Heart left ventricle (tissue), 16 donors: ENCODE data around the gene TPT1. TPM values are rescaled to one million over a fixed set of nuclear protein-coding genes. Genes with fewer than 3 reads are reported as not detected.

Experiments used
- ATAC-seq, 4 donors: fragments of 200-7000 bp; cut with Tn5 transposase; one replicate each; pipeline ENCODE4 v1.9.1; 2020 to 2022; ENCODE audit warnings: moderate library complexity in 4 of 4, mild to moderate bottlenecking in 3 of 4, moderate number of reproducible peaks in 1 of 4
- DNase-seq, 5 donors: peaks; one replicate each; pipeline ENCODE4 v3.0.0-alpha.2; 2020
- H3K27ac ChIP-seq, 12 donors: fragments of 200-600 bp; sonication (generic) in 4 of 12; one replicate each; pipeline versions ENCODE4 v1.5.0 to v1.8.0; 2016 to 2022; ENCODE audit warnings: mild to moderate bottlenecking in 2 of 12
- H3K27me3 ChIP-seq, 9 donors: fragments of 200-600 bp; sonication (generic) in 2 of 9; one replicate each; pipeline versions ENCODE4 v1.5.1 to v1.8.0; 2016 to 2022; ENCODE audit warnings: mild to moderate bottlenecking in 3 of 9
- H3K36me3 ChIP-seq, 9 donors: fragments of 200-600 bp; sonication (generic) in 2 of 9; one replicate each; pipeline versions ENCODE4 v1.5.0 to v1.8.0; 2018 to 2022; ENCODE audit warnings: mild to moderate bottlenecking in 2 of 9
- H3K4me1 ChIP-seq, 12 donors: fragments of 200-600 bp; sonication (generic) in 4 of 12; one replicate each; pipeline versions ENCODE4 v1.5.0 to v1.8.0; 2016 to 2022; ENCODE audit warnings: mild to moderate bottlenecking in 3 of 12
- H3K4me3 ChIP-seq, 12 donors: fragments of 200-600 bp; sonication (generic) in 4 of 12; one replicate each; pipeline versions ENCODE4 v1.5.0 to v1.8.0; 2017 to 2022; ENCODE audit warnings: mild to moderate bottlenecking in 9 of 12, moderate library complexity in 4 of 12
- H3K9me3 ChIP-seq, 12 donors: fragments of 200-600 bp; sonication (generic) in 4 of 12; one replicate each; pipeline versions ENCODE4 v1.5.0 to v1.8.0; 2016 to 2022; ENCODE audit warnings: mild to moderate bottlenecking in 1 of 12
- CTCF ChIP-seq, 12 donors: fragments of 200-600 bp; sonication (generic) in 4 of 12; IDR thresholded peaks; one replicate each; pipeline versions ENCODE4 v1.5.0 to v1.8.0; 2018 to 2022; ENCODE audit warnings: antibody characterized with exemption in 12 of 12, mild to moderate bottlenecking in 5 of 12
- POLR2A ChIP-seq, 2 donors: fragments of 450-650 bp; IDR thresholded peaks; one replicate each; pipeline ENCODE4 v1.6.1; 2017; ENCODE audit warnings: antibody characterized with exemption in 2 of 2, mild to moderate bottlenecking in 2 of 2, moderate library complexity in 2 of 2
- WGBS, 4 donors: extraction: QIAGEN DNeasy Blood & Tissue Kit in 2 of 4; methylation state at CpG; one replicate each; pipeline versions ENCODE4 v1.1.5 to v1.1.7; 2013 to 2018; 5-methylcytosine and 5-hydroxymethylcytosine counted together
- intact Hi-C, 10 donors: fragments of 100-400 bp; cut with DNase I; formaldehyde crosslinking; loops; one replicate each; pipeline versions ENCODE4 v1.11.1 to v1.14.2; 2022
- polyA plus RNA-seq, 2 donors: library from polyadenylated mRNA; stranded (reverse); fragments of 200-250 nt; gene quantifications; one replicate each; pipeline ENCODE4 v1.2.3, GENCODE V29; 2013
- total RNA-seq, 9 donors: library from RNA; depleted of rRNA in 2 of 9; stranded (reverse); fragments of >200 nt in 2 of 9; fragmentation: NEBNext Ultra II Directional in 3 of 9; extraction: Animal tissue kit (Norgen Biotek cat#: 25700) in 3 of 9; gene quantifications; one replicate each; pipeline versions ENCODE4 v1.1.0 to v1.2.4, GENCODE V29; 2016 to 2023
- donor health status: ischemic (EF 13 %, LVEDD 7.1; RV severe dilation, severe dysfunction).
- donor health status: healthy with polysubstance abuse.
- donor health status: DM: no; HTN: yes; CAD: no.
- donor health status: DM: no; HTN: no; CAD: no.
- donor health status: ischemic (EF 25% LVEDD 6.9; RV normal size, moderate dysfunction).
- donor health status: ischemic (EF 25% LVEDD 5.7; RV mildly dilated, moderate dysfunction).
- donor health status: healthy.
- donor health status: DM: yes; HTN: yes; CAD: no.
- donor health status: ischemic (EF 35%, LVEDD 5.7; RV mildly dilated, moderate dysfunction).
- donor health status: nonischemic (EF 11% LVEDD 7.7; RV severe dilation, severe dysfunction).
- donor health status: DM: yes; HTN: yes; CAD: no.
- donor health status: PGD.
- donor health status: ischemic (EF 29% LVEDD 5.4; RV normal size, mild dysfunction).
- donor health status: nonischemic (EF 23%, LVEDD 6.1; RV moderate dilation, normal function).

Gene TPT1
- total and polyA plus RNA-seq, 11 donors = 1,738 to 7,117 (median 3,896) TPM

GRCh38 chr13:45316338-45316737 lies 24.6 kb downstream of the TPT1 start:
- Histone ChIP-seq H3K4me1 (peaks cover 0 to 20% (median 6%) of the 10 kb centered on the region in 12 donors), H3K27me3 (peaks cover 0 to 5% (median 0%) of the 10 kb centered on the region in 9 donors), H3K27ac (no peak overlapping the region), H3K36me3 (no peaks in the 10 kb centered on the region), H3K4me3 (no peak overlapping the region), H3K9me3 (no peaks in the 10 kb centered on the region)
- intact Hi-C loops = loop anchor here in 1 of 10 donors (10.0 kb wide), 1 partner anchor 832 kb away; no protein-coding TSS in a partner anchor
- no peak for DNase-seq
- WGBS, 4 donors = 70 to 76% (median 72%) methylated on average over 6 of the region's 6 CpGs
- ATAC-seq = no peak
- TF ChIP-seq CTCF (IDR thresholded peaks at IDR 0.05) (no peak), POLR2A (IDR thresholded peaks at IDR 0.05) (no peak)

- Histone ChIP-seq H3K4me3 (no peak overlapping the region), H3K9me3 (no peaks in the 10 kb centered on the region), H3K4me1 (peaks cover 0 to 18% (median 10%) of the 10 kb centered on the region in 12 donors), H3K27me3 (peaks cover 0 to 5% (median 0%) of the 10 kb centered on the region in 9 donors), H3K27ac (no peak overlapping the region), H3K36me3 (no peaks in the 10 kb centered on the region)
- no peak for TF ChIP-seq POLR2A (IDR thresholded peaks at IDR 0.05)
- no peak for TF ChIP-seq CTCF (IDR thresholded peaks at IDR 0.05)
- peak in 1 of 4 donors; percentile 68 for ATAC-seq
- intact Hi-C loops = loop anchor here in 1 of 10 donors (10.0 kb wide), 1 partner anchor 831 kb away; no protein-coding TSS in a partner anchor
- WGBS, 4 donors = 66 to 82% (median 75%) methylated on average over 11 of the region's 11 CpGs
- peak in 2 of 5 donors; percentile 26 to 35 for DNase-seq
These were observed 25.3 kb downstream of the TPT1 start for GRCh38 chr13:45315520-45316167.

- H3K4me3 ChIP-seq = no peak overlapping the region
- intact Hi-C loops = loop anchor here in 1 of 10 donors (10.0 kb wide), 1 partner anchor 830 kb away; no protein-coding TSS in a partner anchor
- 59 to 88% (median 83%) methylated on average over 5 to 10 of the region's 10 CpGs for WGBS, 4 donors
- peaks cover 0 to 15% (median 11%) of the 10 kb centered on the region in 12 donors for H3K4me1 ChIP-seq
- H3K36me3 ChIP-seq = no peaks in the 10 kb centered on the region
- ATAC-seq (no peak), DNase-seq (no peak)
- H3K9me3 ChIP-seq = no peaks in the 10 kb centered on the region
- no peak for TF ChIP-seq CTCF (IDR thresholded peaks at IDR 0.05)
- TF ChIP-seq POLR2A (IDR thresholded peaks at IDR 0.05) = no peak
- no peak overlapping the region for H3K27ac ChIP-seq
- H3K27me3 ChIP-seq = peaks cover 0 to 5% (median 0%) of the 10 kb centered on the region in 9 donors
These were observed 26.2 kb downstream of the TPT1 start for GRCh38 chr13:45314822-45315221.

GRCh38 chr13:45310341-45311131 lies 30.4 kb downstream of the TPT1 start:
- no peak overlapping the region for H3K27ac ChIP-seq
- no peaks in the 10 kb centered on the region for H3K9me3 ChIP-seq
- TF ChIP-seq CTCF (IDR thresholded peaks at IDR 0.05) (no peak), POLR2A (IDR thresholded peaks at IDR 0.05) (no peak)
- no peak for ATAC-seq
- H3K4me3 ChIP-seq = peak overlapping the region in 11 of 12 donors; percentile 36 to 69 (median 57)
- DNase-seq = no peak
- no peaks in the 10 kb centered on the region for H3K36me3 ChIP-seq
- intact Hi-C loops = loop anchor here in 3 of 10 donors (2.0 to 10.0 kb wide), 3 partner anchors 264 to 826 kb away; no protein-coding TSS in a partner anchor
- peaks cover 0 to 5% (median 0%) of the 10 kb centered on the region in 9 donors for H3K27me3 ChIP-seq
- peaks cover 0 to 21% (median 13%) of the 10 kb centered on the region in 12 donors for H3K4me1 ChIP-seq
- 14 to 19% (median 18%) methylated on average over 15 of the region's 15 CpGs for whole genome bisulfite sequencing, 4 donors
